Neural crest cell (in vitro differentiated cells): Measurements from ENCODE around the gene JOSD2. TPM values are rescaled to one million over a fixed set of nuclear protein-coding genes. Genes with fewer than 3 reads are reported as not detected.
"Not testable (repeated sequence)": the region's sequence is repeated elsewhere in the genome, so short reads cannot be mapped to it uniquely, and the experiment has no call there.

Experiments used
- DNase-seq: peaks from one replicate; pipeline ENCODE4 v3.0.0; 2021; ENCODE audit warnings: low read depth, mixed read lengths, low spot score
- H3K27ac Mint-ChIP-seq: one replicate; pipeline ENCODE4 v1.8.0; 2021; ENCODE audit warnings: mild to moderate bottlenecking, mixed read lengths; ENCODE audit not compliant: unreplicated experiment
- H3K27me3 Mint-ChIP-seq: 2 replicates; pipeline ENCODE4 v1.8.0; 2021; ENCODE audit warnings: low read depth, mild to moderate bottlenecking, mixed read lengths
- H3K36me3 Mint-ChIP-seq: 2 replicates; pipeline ENCODE4 v1.8.0; 2021; ENCODE audit warnings: low read depth, mild to moderate bottlenecking, mixed read lengths
- H3K4me1 Mint-ChIP-seq: 2 replicates; pipeline ENCODE4 v1.8.0; 2021; ENCODE audit warnings: mixed read lengths
- H3K4me3 Mint-ChIP-seq: one replicate; pipeline ENCODE4 v1.8.0; 2021; ENCODE audit warnings: mild to moderate bottlenecking, mixed read lengths
- H3K9me3 Mint-ChIP-seq: 2 replicates; pipeline ENCODE4 v1.8.0; 2021; ENCODE audit warnings: mixed read lengths
- CTCF ChIP-seq: fragments of 200-600 bp; sonication (generic); conservative IDR thresholded peaks from 2 replicates; pipeline ENCODE4 v1.5.0; 2021; ENCODE audit warnings: antibody characterized with exemption, mild to moderate bottlenecking
- total RNA-seq: library from RNA; stranded (reverse); gene quantifications from 2 replicates; pipeline ENCODE4 v1.2.1, GENCODE V29; 2021

Gene JOSD2
- total RNA-seq, 1 donor from 2014 or later = 10.9 TPM

DNA sequence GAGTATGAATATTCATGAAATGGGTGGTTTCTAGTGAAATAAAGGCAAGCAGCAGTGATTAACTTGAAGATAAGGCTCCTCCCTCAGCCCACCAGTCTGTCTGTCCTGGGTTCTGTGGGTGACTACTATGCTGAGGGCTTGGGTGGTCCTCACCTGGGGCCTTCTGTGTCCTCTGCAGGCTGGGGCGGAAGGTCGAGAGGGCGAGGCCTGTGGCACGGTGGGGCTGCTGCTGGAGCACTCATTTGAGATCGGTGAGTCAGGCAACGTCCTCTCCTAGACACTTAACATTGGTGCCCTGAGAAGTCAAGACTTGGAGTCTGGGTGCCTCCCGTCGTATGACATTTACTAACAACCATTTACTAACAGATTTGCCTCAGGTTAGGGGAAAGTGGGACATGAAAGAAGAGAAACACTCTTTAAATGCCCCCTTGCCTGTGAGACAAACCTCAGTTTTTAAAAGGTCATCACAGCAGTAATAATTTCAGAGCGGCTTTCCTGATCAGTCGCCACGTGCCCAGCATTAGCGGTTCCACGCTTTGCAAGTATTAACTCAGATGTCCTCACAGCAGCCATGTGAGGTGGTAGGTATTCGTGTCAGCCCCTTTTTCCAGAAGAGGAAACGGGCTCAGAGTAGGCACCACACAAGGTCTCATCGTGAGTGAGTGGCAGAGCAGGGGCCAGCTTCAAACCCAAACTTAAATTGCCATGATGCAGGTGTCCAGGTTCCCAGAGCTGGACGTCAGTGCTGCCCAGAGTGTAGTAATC lies 33.1 kb downstream of the JOSD2 start:
- H3K4me3 Mint-ChIP-seq = peak overlapping the region; percentile 97
- TF ChIP-seq CTCF = no peak
- H3K4me1 Mint-ChIP-seq = peaks cover 14% of the 10 kb centered on the region
- H3K27ac Mint-ChIP-seq = no peak overlapping the region
- DNase-seq = no peak
- peaks cover 25% of the 10 kb centered on the region for H3K36me3 Mint-ChIP-seq
- peaks cover 3% of the 10 kb centered on the region for H3K9me3 Mint-ChIP-seq
- peaks cover 8% of the 10 kb centered on the region for H3K27me3 Mint-ChIP-seq

DNA sequence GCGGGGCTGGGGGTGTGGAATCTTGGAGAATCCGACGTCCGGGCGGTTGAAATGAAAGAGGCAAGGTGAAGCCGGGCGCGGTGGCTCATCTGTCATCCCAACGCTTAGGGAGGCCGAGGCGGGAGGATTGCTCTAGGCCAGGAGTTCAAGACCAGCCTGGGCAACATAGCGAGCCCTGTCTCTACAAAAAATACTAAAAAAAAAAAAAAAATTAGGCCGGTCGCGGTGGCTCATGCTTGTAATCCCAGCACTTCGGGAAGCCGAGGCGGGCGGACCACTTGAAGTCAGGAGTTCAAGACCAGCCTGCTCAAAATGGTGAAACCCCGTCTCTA lies 34.1 kb downstream of the JOSD2 start:
- peaks cover 14% of the 10 kb centered on the region for H3K4me1 Mint-ChIP-seq

GRCh38 chr19:50476224-50476906 lies 34.6 kb downstream of the JOSD2 start, which contains the start of the genes EMC10 and GARIN5A:
TSS of gene EMC10 (plus strand) at chr19:50476507. CDS start at chr19:50476545, 38 bp downstream.
TSS of gene GARIN5A (minus strand) at chr19:50476848. CDS start at chr19:50476388, 460 bp downstream.
- Mint-ChIP-seq H3K27ac (peak within 1 kb of the TSS; percentile 98), H3K9me3 (peaks cover 3% of the 10 kb centered on the region), H3K4me3 (peak within 1 kb of the TSS; percentile 97), H3K4me1 (peaks cover 14% of the 10 kb centered on the region), H3K36me3 (peaks cover 25% of the 10 kb centered on the region), H3K27me3 (peaks cover 8% of the 10 kb centered on the region)
- peak; percentile 82 for DNase-seq
- no peak for TF ChIP-seq CTCF

More for the DNA sequence above, 34.1 kb downstream of the JOSD2 start:
- DNase-seq = no peak
- Mint-ChIP-seq H3K36me3 (peaks cover 25% of the 10 kb centered on the region), H3K9me3 (peaks cover 3% of the 10 kb centered on the region), H3K27me3 (peaks cover 8% of the 10 kb centered on the region), H3K27ac (peak overlapping the region; percentile 98), H3K4me3 (peak overlapping the region; percentile 97)
- no peak for TF ChIP-seq CTCF

- no peak for DNase-seq
- H3K9me3 Mint-ChIP-seq = peaks cover 3% of the 10 kb centered on the region
- peaks cover 14% of the 10 kb centered on the region for H3K4me1 Mint-ChIP-seq
- H3K27me3 Mint-ChIP-seq = peaks cover 8% of the 10 kb centered on the region
- peak overlapping the region; percentile 27 for H3K27ac Mint-ChIP-seq
- peaks cover 22% of the 10 kb centered on the region for H3K36me3 Mint-ChIP-seq
- H3K4me3 Mint-ChIP-seq = peak overlapping the region; percentile 97
- no peak for TF ChIP-seq CTCF
Observed at GRCh38 chr19:50475736-50476223, 35.2 kb downstream of the JOSD2 start.

- H3K9me3 Mint-ChIP-seq = peaks cover 3% of the 10 kb centered on the region
- no peak overlapping the region for H3K27ac Mint-ChIP-seq
- no peak for DNase-seq
- peaks cover 14% of the 10 kb centered on the region for H3K4me1 Mint-ChIP-seq
- peaks cover 8% of the 10 kb centered on the region for H3K27me3 Mint-ChIP-seq
- H3K4me3 Mint-ChIP-seq = peak overlapping the region; percentile 79
- peaks cover 22% of the 10 kb centered on the region for H3K36me3 Mint-ChIP-seq
- TF ChIP-seq CTCF = no peak
Observed at GRCh38 chr19:50475101-50475568, 35.9 kb downstream of the JOSD2 start.

DNA sequence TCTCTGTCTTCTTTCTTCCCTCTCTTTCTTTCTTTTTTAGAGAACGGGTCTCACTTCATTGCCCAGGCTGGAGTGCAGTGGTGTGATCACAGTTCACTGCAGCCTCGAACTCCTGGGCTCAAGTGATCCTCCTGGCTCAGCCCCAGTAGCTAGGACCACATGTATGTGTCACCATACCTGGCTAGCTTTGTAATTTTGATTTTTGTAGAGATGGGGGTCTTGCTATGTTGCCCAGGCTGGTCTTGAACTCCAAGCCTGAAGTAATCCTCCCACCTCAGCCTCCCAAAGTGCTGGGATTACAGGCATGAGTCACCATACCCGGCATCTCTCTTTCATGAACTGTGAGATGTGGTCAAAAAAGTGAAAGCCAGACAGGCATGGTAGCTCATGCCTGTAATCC lies 37.7 kb downstream of the JOSD2 start:
- H3K27me3 Mint-ChIP-seq, H3K9me3 Mint-ChIP-seq, H3K27ac Mint-ChIP-seq, H3K4me3 Mint-ChIP-seq, DNase-seq: not testable (repeated sequence)
- Mint-ChIP-seq H3K4me1 (peaks cover 17% of the 10 kb centered on the region), H3K36me3 (peaks cover 15% of the 10 kb centered on the region)
